CD4-positive, alpha-beta memory T cell (primary cell): ENCODE measurements around the gene GPR39. TPM values are rescaled to one million over a fixed set of nuclear protein-coding genes. Genes with fewer than 3 reads are reported as not detected.
A peak's percentile ranks its signal among the peaks of the same experiment; 100 is the strongest.

ENCODE experiments used
- CTCF ChIA-PET: fragments of 350-600 bp; sonication (Branson Sonifier 250); formaldehyde crosslinking; loops from one replicate; lab custom pipeline; 2021; ENCODE audit warnings: inconsistent platforms; ENCODE audit not compliant: partially characterized antibody; lab: Charles Lee
- POLR2A ChIA-PET: fragments of 350-600 bp; sonication (Branson Sonifier 250); formaldehyde crosslinking; loops from one replicate; lab custom pipeline; 2021; ENCODE audit not compliant: partially characterized antibody; lab: Charles Lee
- DNase-seq, 5 donors: peaks; one replicate each; pipeline versions ENCODE4 v3.0.0 to v3.0.0-alpha.2; 2020 to 2022; ENCODE audit warnings: mixed read lengths in 1 of 5
- H3K27ac ChIP-seq: one replicate; pipeline ENCODE4 v1.7.0; 2013; ENCODE audit warnings: low read depth, low read length
- H3K27me3 ChIP-seq: 2 replicates; pipeline ENCODE4 v1.7.0; 2013; ENCODE audit warnings: mild to moderate bottlenecking, low read length, moderate library complexity; ENCODE audit not compliant: insufficient read depth
- H3K36me3 ChIP-seq: 2 replicates; pipeline ENCODE4 v1.7.0; 2013; ENCODE audit warnings: mild to moderate bottlenecking, low read length, moderate library complexity; ENCODE audit not compliant: insufficient read depth
- H3K4me1 ChIP-seq: 2 replicates; pipeline ENCODE4 v1.7.0; 2013; ENCODE audit warnings: mild to moderate bottlenecking, low read length, moderate library complexity; ENCODE audit not compliant: insufficient read depth
- H3K4me3 ChIP-seq, 2 donors: one replicate each; pipeline ENCODE4 v1.7.0; 2013; ENCODE audit warnings: low read length in 2 of 2, mild to moderate bottlenecking in 1 of 2
- H3K9me3 ChIP-seq, 2 donors: one replicate each; pipeline ENCODE4 v1.7.0; 2013; ENCODE audit warnings: low read length in 2 of 2, control low read depth in 1 of 2; ENCODE audit not compliant: control insufficient read depth in 1 of 2
- H3K27ac Mint-ChIP-seq, 7 donors: one replicate each; pipeline ENCODE4 v1.8.0; 2020 to 2021; ENCODE audit warnings: mixed read lengths in 7 of 7, mild to moderate bottlenecking in 6 of 7, inconsistent platforms in 3 of 7, moderate library complexity in 3 of 7
- H3K27me3 Mint-ChIP-seq, 2 donors: one replicate each; pipeline ENCODE4 v1.8.0; 2020 to 2021; ENCODE audit warnings: mixed read lengths in 2 of 2
- H3K36me3 Mint-ChIP-seq, 2 donors: one replicate each; pipeline ENCODE4 v1.8.0; 2020 to 2021; ENCODE audit warnings: mixed read lengths in 2 of 2, inconsistent platforms in 1 of 2, mild to moderate bottlenecking in 1 of 2
- H3K4me1 Mint-ChIP-seq, 4 donors: one replicate each; pipeline ENCODE4 v1.8.0; 2020 to 2021; ENCODE audit warnings: mixed read lengths in 4 of 4, mild to moderate bottlenecking in 1 of 4
- H3K4me3 Mint-ChIP-seq, 8 donors: one replicate each; pipeline ENCODE4 v1.8.0; 2020 to 2021; ENCODE audit warnings: mixed read lengths in 8 of 8, mild to moderate bottlenecking in 7 of 8, moderate library complexity in 6 of 8, inconsistent platforms in 3 of 8
- H3K9me3 Mint-ChIP-seq, 8 donors: one replicate each; pipeline ENCODE4 v1.8.0; 2020 to 2021; ENCODE audit warnings: mixed read lengths in 8 of 8, mild to moderate bottlenecking in 5 of 8, inconsistent platforms in 3 of 8, moderate library complexity in 1 of 8
- intact Hi-C: fragments of 100-400 bp; cut with micrococcal nuclease; formaldehyde crosslinking; loops from one replicate; pipeline ENCODE4 v1.15.1; 2023
- polyA plus RNA-seq, 2 donors: library from polyadenylated mRNA; unstranded; fragments of 300-500 nt; fragmentation: Illumina TruSeq; gene quantifications; one replicate each; pipeline ENCODE4 v1.2.3, GENCODE V29; 2021
- total RNA-seq, 2 experiments: library from RNA; stranded (reverse); gene quantifications; one replicate each; pipeline ENCODE4 v1.2.3, GENCODE V29; 2021

Gene GPR39
- total and polyA plus RNA-seq, 4 experiments from 2014 or later = not detected

DNA sequence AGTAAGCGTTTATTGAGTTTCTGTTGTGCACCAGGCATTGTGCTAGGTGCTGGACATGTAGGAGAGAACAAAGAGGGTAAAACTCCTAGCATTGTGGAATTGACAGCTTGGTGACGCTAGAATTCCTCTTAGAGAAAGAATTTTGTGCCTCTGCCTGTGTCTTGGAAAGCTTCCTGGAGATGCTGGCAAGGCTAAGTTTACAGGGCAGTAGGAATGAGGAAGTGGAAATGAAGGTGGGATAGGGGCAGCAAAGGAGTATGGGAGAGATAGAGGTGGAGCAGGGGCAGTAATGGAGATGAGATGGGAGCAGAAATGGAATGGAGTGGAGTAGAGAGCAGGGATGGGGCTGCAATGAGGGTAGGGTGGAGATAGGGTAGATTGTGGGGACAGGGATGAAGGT, 29.8 kb downstream of the GPR39 start:
- POLR2A ChIA-PET = no interaction called here

GRCh38 chr2:132448331-132448730, 31.7 kb downstream of the GPR39 start:
- POLR2A ChIA-PET = no interaction called here
- Mint-ChIP-seq H3K27me3 (peaks cover 0 to 2% of the 10 kb centered on the region in 2 donors), H3K4me1 (no peaks in the 10 kb centered on the region), H3K9me3 (peaks cover under 1 to 8% (median 4%) of the 10 kb centered on the region in 8 donors), H3K4me3 (no peak overlapping the region), H3K27ac (no peak overlapping the region), H3K36me3 (no peaks in the 10 kb centered on the region)
- Histone ChIP-seq H3K27ac (no peak overlapping the region), H3K27me3 (no peaks in the 10 kb centered on the region), H3K4me1 (no peaks in the 10 kb centered on the region), H3K9me3 (no peaks in the 10 kb centered on the region), H3K36me3 (no peaks in the 10 kb centered on the region), H3K4me3 (no peak overlapping the region)
- CTCF ChIA-PET = interaction anchor here (1.9 kb wide), 1 partner anchor 18 kb away, joined by 4 read pairs; no protein-coding TSS in a partner anchor
- intact Hi-C loops = no loop called here
- DNase-seq = no peak

More for the DNA sequence above, 29.8 kb downstream of the GPR39 start:
- DNase-seq = no peak
- Histone ChIP-seq H3K4me3 (no peak overlapping the region), H3K27me3 (no peaks in the 10 kb centered on the region), H3K27ac (no peak overlapping the region), H3K4me1 (no peaks in the 10 kb centered on the region), H3K36me3 (no peaks in the 10 kb centered on the region), H3K9me3 (no peaks in the 10 kb centered on the region)
- Mint-ChIP-seq H3K4me3 (no peak overlapping the region), H3K27me3 (peaks cover 0 to 2% of the 10 kb centered on the region in 2 donors), H3K4me1 (no peaks in the 10 kb centered on the region), H3K27ac (no peak overlapping the region), H3K9me3 (peaks cover 0 to 3% (median under 1%) of the 10 kb centered on the region in 8 donors), H3K36me3 (no peaks in the 10 kb centered on the region)
- intact Hi-C loops = no loop called here
- CTCF ChIA-PET = no interaction called here

GRCh38 chr2:132448771-132449170, 32.2 kb downstream of the GPR39 start:
- no peak overlapping the region for H3K4me3 ChIP-seq
- peaks cover 0 to 2% of the 10 kb centered on the region in 2 donors for H3K27me3 Mint-ChIP-seq
- H3K36me3 Mint-ChIP-seq = no peaks in the 10 kb centered on the region
- POLR2A ChIA-PET = no interaction called here
- H3K27ac ChIP-seq = no peak overlapping the region
- CTCF ChIA-PET = interaction anchor here (1.9 kb wide), 1 partner anchor 17 kb away, joined by 4 read pairs; no protein-coding TSS in a partner anchor
- no peak for DNase-seq
- no peaks in the 10 kb centered on the region for H3K9me3 ChIP-seq
- H3K9me3 Mint-ChIP-seq = peaks cover 2 to 8% (median 5%) of the 10 kb centered on the region in 8 donors
- H3K4me3 Mint-ChIP-seq = no peak overlapping the region
- H3K27me3 ChIP-seq = no peaks in the 10 kb centered on the region
- no peaks in the 10 kb centered on the region for H3K4me1 ChIP-seq
- intact Hi-C loops = no loop called here
- H3K27ac Mint-ChIP-seq = no peak overlapping the region
- no peaks in the 10 kb centered on the region for H3K4me1 Mint-ChIP-seq
- no peaks in the 10 kb centered on the region for H3K36me3 ChIP-seq

DNA sequence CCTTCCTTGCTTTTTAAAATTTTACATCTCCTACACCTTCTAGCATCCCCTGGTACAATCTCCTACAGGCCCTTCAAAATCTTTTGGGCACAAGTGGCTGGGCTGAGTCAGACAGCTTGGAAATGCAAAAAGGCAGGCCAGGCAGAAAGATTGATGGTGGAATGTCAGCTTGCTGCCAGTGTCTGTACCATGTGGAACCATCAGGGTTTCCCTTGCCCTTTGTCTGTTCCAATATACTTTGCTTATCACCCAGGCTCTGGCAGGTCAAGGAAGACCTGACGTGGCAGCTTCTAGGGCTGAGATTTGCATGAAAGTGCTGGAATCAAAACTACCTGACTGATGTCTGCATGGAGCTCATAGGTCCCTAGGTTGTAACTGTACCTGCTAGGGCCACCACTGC, 33.3 kb downstream of the GPR39 start:
- ChIA-PET POLR2A (no interaction called here), CTCF (interaction anchor here (1.9 kb wide), 1 partner anchor 16 kb away, joined by 4 read pairs; no protein-coding TSS in a partner anchor)
- H3K27ac Mint-ChIP-seq = no peak overlapping the region
- H3K9me3 Mint-ChIP-seq = peaks cover 2 to 11% (median 6%) of the 10 kb centered on the region in 8 donors
- no peak overlapping the region for H3K4me3 Mint-ChIP-seq
- no peaks in the 10 kb centered on the region for H3K9me3 ChIP-seq
- H3K4me1 ChIP-seq = no peaks in the 10 kb centered on the region
- H3K36me3 ChIP-seq = no peaks in the 10 kb centered on the region
- H3K27me3 ChIP-seq = no peaks in the 10 kb centered on the region
- H3K27ac ChIP-seq = no peak overlapping the region
- no peaks in the 10 kb centered on the region for H3K36me3 Mint-ChIP-seq
- intact Hi-C loops = no loop called here
- H3K27me3 Mint-ChIP-seq = peaks cover 0 to 2% of the 10 kb centered on the region in 2 donors
- H3K4me1 Mint-ChIP-seq = no peaks in the 10 kb centered on the region
- no peak overlapping the region for H3K4me3 ChIP-seq
- no peak for DNase-seq

- Histone ChIP-seq H3K4me1 (no peaks in the 10 kb centered on the region), H3K27ac (no peak overlapping the region), H3K9me3 (no peaks in the 10 kb centered on the region), H3K36me3 (no peaks in the 10 kb centered on the region), H3K27me3 (no peaks in the 10 kb centered on the region), H3K4me3 (no peak overlapping the region)
- POLR2A ChIA-PET = no interaction called here
- no peaks in the 10 kb centered on the region for H3K4me1 Mint-ChIP-seq
- peaks cover 2 to 37% (median 28%) of the 10 kb centered on the region in 8 donors for H3K9me3 Mint-ChIP-seq
- H3K4me3 Mint-ChIP-seq = no peak overlapping the region
- intact Hi-C loops = no loop called here
- H3K27ac Mint-ChIP-seq = peak overlapping the region in 1 of 7 donors; percentile 23
- no peaks in the 10 kb centered on the region for H3K27me3 Mint-ChIP-seq
- CTCF ChIA-PET = no interaction called here
- no peaks in the 10 kb centered on the region for H3K36me3 Mint-ChIP-seq
- no peak for DNase-seq
Measured at GRCh38 chr2:132460781-132461180, 44.2 kb downstream of the GPR39 start.

GRCh38 chr2:132462236-132462635, 45.6 kb downstream of the GPR39 start:
- H3K27me3 ChIP-seq = no peaks in the 10 kb centered on the region
- H3K27ac Mint-ChIP-seq = no peak overlapping the region
- H3K4me3 ChIP-seq = no peak overlapping the region
- no peak overlapping the region for H3K27ac ChIP-seq
- H3K9me3 Mint-ChIP-seq = peaks cover 2 to 43% (median 31%) of the 10 kb centered on the region in 8 donors
- intact Hi-C loops = no loop called here
- H3K27me3 Mint-ChIP-seq = no peaks in the 10 kb centered on the region
- no peaks in the 10 kb centered on the region for H3K4me1 Mint-ChIP-seq
- H3K4me3 Mint-ChIP-seq = no peak overlapping the region
- H3K9me3 ChIP-seq = peaks cover 0 to 3% of the 10 kb centered on the region in 2 donors
- no peaks in the 10 kb centered on the region for H3K36me3 Mint-ChIP-seq
- no peak for DNase-seq
- H3K36me3 ChIP-seq = no peaks in the 10 kb centered on the region
- H3K4me1 ChIP-seq = no peaks in the 10 kb centered on the region
- ChIA-PET CTCF (no interaction called here), POLR2A (no interaction called here)

- H3K27ac ChIP-seq = no peak overlapping the region
- H3K4me3 ChIP-seq = no peak overlapping the region
- intact Hi-C loops = no loop called here
- CTCF ChIA-PET = no interaction called here
- no peak overlapping the region for H3K27ac Mint-ChIP-seq
- no peak for DNase-seq
- no peaks in the 10 kb centered on the region for H3K36me3 Mint-ChIP-seq
- no peaks in the 10 kb centered on the region for H3K4me1 Mint-ChIP-seq
- POLR2A ChIA-PET = no interaction called here
- peaks cover 2 to 46% (median 31%) of the 10 kb centered on the region in 8 donors for H3K9me3 Mint-ChIP-seq
- H3K27me3 ChIP-seq = no peaks in the 10 kb centered on the region
- H3K9me3 ChIP-seq = peaks cover 0 to 7% of the 10 kb centered on the region in 2 donors
- H3K36me3 ChIP-seq = no peaks in the 10 kb centered on the region
- H3K27me3 Mint-ChIP-seq = no peaks in the 10 kb centered on the region
- H3K4me3 Mint-ChIP-seq = no peak overlapping the region
- no peaks in the 10 kb centered on the region for H3K4me1 ChIP-seq
Measured at GRCh38 chr2:132463719-132464118, 47.1 kb downstream of the GPR39 start.
